PC-9 (cell line): Measurements from ENCODE around the gene STK35. TPM values are rescaled to one million over a fixed set of nuclear protein-coding genes. Genes with fewer than 3 reads are reported as not detected.

Source experiments
- BruUV-seq: library from RNA; stranded (reverse); fragments of 400-500 nt; replicated peaks from 2 replicates; lab custom pipeline; 2021; lab: Mats Ljungman, UMichigan
- CTCF ChIA-PET: fragments of 300-600 bp; sonication (Branson Sonifier 250); formaldehyde crosslinking; loops from one replicate; lab custom pipeline; 2022; ENCODE audit warnings: antibody characterized with exemption; lab: Charles Lee
- POLR2A ChIA-PET: fragments of 300-600 bp; sonication (Branson Sonifier 250); formaldehyde crosslinking; loops from one replicate; lab custom pipeline; 2022; ENCODE audit warnings: antibody characterized with exemption; ENCODE audit not compliant: unreplicated experiment; lab: Charles Lee
- DNase-seq, 2 experiments: peaks; one replicate each; pipeline versions ENCODE4 v3.0.0 to v3.0.0-alpha.2; 2015 to 2022; ENCODE audit warnings: mixed read lengths in 1 of 2
- H2AFZ ChIP-seq: fragments of 200-600 bp; sonication (generic); 2 replicates; pipeline ENCODE4 v1.8.1; 2017; ENCODE audit warnings: antibody characterized with exemption
- H3F3A ChIP-seq: fragments of 200-600 bp; sonication (generic); 2 replicates; pipeline ENCODE4 v1.8.1; 2017; ENCODE audit warnings: antibody characterized with exemption, mild to moderate bottlenecking, low read depth; ENCODE audit not compliant: insufficient read depth
- H3K27ac ChIP-seq: fragments of 200-600 bp; sonication (generic); 2 replicates; pipeline ENCODE4 v1.6.1; 2016; ENCODE audit warnings: mixed run types
- H3K27me3 ChIP-seq: fragments of 200-600 bp; sonication (generic); 2 replicates; pipeline ENCODE4 v1.6.1; 2016; ENCODE audit warnings: low read depth, mixed run types; ENCODE audit not compliant: insufficient read depth
- H3K36me3 ChIP-seq: fragments of 200-600 bp; sonication (generic); 2 replicates; pipeline ENCODE4 v1.6.1; 2016; ENCODE audit warnings: low read depth, mixed run types
- H3K4me1 ChIP-seq: fragments of 200-600 bp; sonication (generic); replicated peaks from 2 replicates; pipeline ENCODE4 v1.6.1; 2016; ENCODE audit warnings: mixed run types; ENCODE audit not compliant: insufficient read depth
- H3K4me2 ChIP-seq: fragments of 200-600 bp; sonication (generic); 2 replicates; pipeline ENCODE4 v1.6.1; 2017; ENCODE audit warnings: mixed run types
- H3K4me3 ChIP-seq: fragments of 200-600 bp; sonication (generic); 2 replicates; pipeline ENCODE4 v1.6.1; 2016; ENCODE audit warnings: mixed run types
- H3K79me2 ChIP-seq: fragments of 200-600 bp; sonication (generic); 2 replicates; pipeline ENCODE4 v1.6.1; 2017; ENCODE audit warnings: low read depth, mixed run types
- H3K9me2 ChIP-seq: fragments of 200-600 bp; sonication (generic); 2 replicates; pipeline ENCODE4 v1.8.1; 2017; ENCODE audit warnings: mild to moderate bottlenecking; ENCODE audit not compliant: insufficient read depth
- H3K9me3 ChIP-seq: fragments of 200-600 bp; sonication (generic); 2 replicates; pipeline ENCODE4 v1.8.1; 2016; ENCODE audit warnings: low read depth; ENCODE audit not compliant: insufficient read depth
- H4K20me1 ChIP-seq: fragments of 200-600 bp; sonication (generic); 2 replicates; pipeline ENCODE4 v1.8.1; 2017; ENCODE audit not compliant: insufficient read depth
- CTCF ChIP-seq: fragments of 200-600 bp; sonication (generic); conservative IDR thresholded peaks from 2 replicates; pipeline ENCODE4 v1.6.1; 2017; ENCODE audit warnings: mixed run types, antibody characterized with exemption, mild to moderate bottlenecking, moderate library complexity
- EZH2 ChIP-seq: fragments of 200-600 bp; sonication (generic); IDR thresholded peaks from 2 replicates; pipeline ENCODE4 v1.8.0; 2017; ENCODE audit warnings: antibody characterized with exemption, low read depth
- intact Hi-C: fragments of 100-400 bp; cut with micrococcal nuclease; formaldehyde crosslinking; loops from one replicate; pipeline ENCODE4 v1.10.0; 2022; ENCODE audit not compliant: unreplicated experiment
- total RNA-seq: library from RNA; stranded (reverse); gene quantifications from 2 replicates; pipeline ENCODE4 v1.2.3, GENCODE V29; 2021

The STK35 gene
- total RNA-seq, 1 experiment from 2014 or later = 36.7 TPM

DNA sequence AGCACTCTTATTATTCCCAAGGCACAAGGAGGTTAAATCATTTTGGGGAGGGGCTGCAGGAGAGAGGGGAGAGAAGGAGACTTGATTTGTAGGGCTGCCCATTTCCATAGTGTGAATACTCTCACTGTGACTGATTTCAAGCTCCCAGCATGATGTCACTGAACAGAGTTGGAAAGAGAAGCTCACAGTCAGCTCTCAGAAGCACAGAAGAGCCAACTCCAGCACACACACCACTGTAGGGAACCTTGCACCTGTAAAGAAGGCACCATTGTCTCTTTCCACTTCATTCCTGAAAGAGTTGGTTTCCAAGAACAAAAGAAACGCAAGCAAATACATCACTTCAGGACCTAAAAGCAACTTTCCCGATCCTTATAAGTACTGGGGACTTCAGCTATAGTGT lies 12.7 kb upstream of the STK35 start:
- no peaks in the 10 kb centered on the region for H3K9me2 ChIP-seq
- ChIA-PET CTCF (no interaction called here), POLR2A (no interaction called here)
- peaks cover 63% of the 10 kb centered on the region for H3K27me3 ChIP-seq
- H3K4me1 ChIP-seq = no peaks in the 10 kb centered on the region
- H3K27ac ChIP-seq = no peak overlapping the region
- no peak overlapping the region for H3K4me3 ChIP-seq
- no peak overlapping the region for H2AFZ ChIP-seq
- H3F3A ChIP-seq = no peaks in the 10 kb centered on the region
- no peaks in the 10 kb centered on the region for H4K20me1 ChIP-seq
- no peaks in the 10 kb centered on the region for H3K79me2 ChIP-seq
- BruUV-seq = no TSS peak
- H3K36me3 ChIP-seq = no peaks in the 10 kb centered on the region
- H3K4me2 ChIP-seq = no peak overlapping the region
- intact Hi-C loops = no loop called here
- DNase-seq = no peak
- no peaks in the 10 kb centered on the region for H3K9me3 ChIP-seq
- TF ChIP-seq EZH2 (no peak), CTCF (no peak)

DNA sequence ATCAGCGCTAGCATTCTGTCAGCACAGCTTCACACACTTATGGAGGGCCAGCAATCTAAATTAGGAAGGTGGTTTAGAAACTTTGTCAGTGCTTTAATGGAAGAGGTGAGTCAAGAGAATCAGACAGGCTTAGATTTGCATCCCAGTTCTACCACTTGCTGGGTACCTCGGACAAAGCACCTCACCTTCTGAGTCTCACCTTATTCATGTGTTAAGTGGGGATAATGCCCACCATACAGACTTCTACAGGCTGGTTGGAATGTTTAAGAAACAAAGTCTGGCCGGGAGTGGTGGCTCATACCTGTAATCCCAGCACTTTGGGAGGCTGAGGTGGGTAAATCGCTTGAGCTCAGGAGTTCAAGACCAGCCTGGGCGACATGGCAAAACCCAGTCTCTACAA lies 12.2 kb upstream of the STK35 start:
- H3K27me3 ChIP-seq = peaks cover 64% of the 10 kb centered on the region
- no peaks in the 10 kb centered on the region for H3K9me2 ChIP-seq
- no peak overlapping the region for H3K4me2 ChIP-seq
- H3K27ac ChIP-seq = no peak overlapping the region
- TF ChIP-seq CTCF = no peak
- TF ChIP-seq EZH2 = no peak
- no peak overlapping the region for H2AFZ ChIP-seq
- no peaks in the 10 kb centered on the region for H3K9me3 ChIP-seq
- no peak for DNase-seq
- ChIA-PET POLR2A (no interaction called here), CTCF (no interaction called here)
- no peak overlapping the region for H3K4me3 ChIP-seq
- H3K36me3 ChIP-seq = no peaks in the 10 kb centered on the region
- no peaks in the 10 kb centered on the region for H3K79me2 ChIP-seq
- no TSS peak for BruUV-seq
- H3F3A ChIP-seq = no peaks in the 10 kb centered on the region
- no peaks in the 10 kb centered on the region for H4K20me1 ChIP-seq
- no peaks in the 10 kb centered on the region for H3K4me1 ChIP-seq
- intact Hi-C loops = no loop called here

- intact Hi-C loops = no loop called here
- DNase-seq = peak in 1 of 2 experiments; percentile 26
- POLR2A ChIA-PET = interaction anchor here (0.6 kb wide), 1 partner anchor 251 kb away, joined by 3 read pairs; no protein-coding TSS in a partner anchor
These were observed 8.4 kb upstream of the STK35 start for GRCh38 chr20:2093159-2093781.

More at GRCh38 chr20:2093159-2093781, 8.4 kb upstream of the STK35 start:
- H3K9me3 ChIP-seq = no peaks in the 10 kb centered on the region
- no peaks in the 10 kb centered on the region for H3K4me1 ChIP-seq
- H3K27ac ChIP-seq = no peak overlapping the region
- H2AFZ ChIP-seq = no peak overlapping the region
- TF ChIP-seq EZH2 (no peak), CTCF (peak; percentile 77)
- H3K4me2 ChIP-seq = no peak overlapping the region
- H3K9me2 ChIP-seq = no peaks in the 10 kb centered on the region
- CTCF ChIA-PET = interaction anchor here (1.0 kb wide), 2 partner anchors 57 to 86 kb away, joined by 3 read pairs; no protein-coding TSS in a partner anchor
- no peaks in the 10 kb centered on the region for H3F3A ChIP-seq
- H3K27me3 ChIP-seq = peaks cover 29% of the 10 kb centered on the region
- H3K79me2 ChIP-seq = no peaks in the 10 kb centered on the region
- no TSS peak for BruUV-seq
- H3K36me3 ChIP-seq = no peaks in the 10 kb centered on the region
- no peak overlapping the region for H3K4me3 ChIP-seq
- no peaks in the 10 kb centered on the region for H4K20me1 ChIP-seq
